ENCODE results near the gene STRADA. TPM values are rescaled to one million over a fixed set of nuclear protein-coding genes. Genes with fewer than 3 reads are reported as not detected.

The STRADA gene
- total RNA-seq, 1 experiment from 2014 or later: 18.1 TPM

DNA sequence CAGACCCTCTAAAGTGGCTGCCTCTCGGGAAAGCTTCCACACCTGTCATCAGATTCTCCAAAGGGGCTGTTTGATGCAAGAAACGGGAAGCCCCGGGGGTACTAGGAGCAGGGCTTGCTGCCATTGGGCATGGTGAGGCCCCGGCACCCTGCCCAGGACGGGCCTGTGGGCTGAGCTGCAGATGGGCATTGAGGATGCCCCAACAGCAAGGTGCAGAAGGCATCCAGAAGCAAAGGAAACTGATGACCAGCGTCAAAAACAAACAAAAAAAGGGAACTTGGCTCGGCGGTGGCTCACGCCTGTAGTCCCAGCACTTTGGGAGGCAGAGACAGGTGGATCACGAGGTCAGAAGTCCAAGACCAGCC, 40.2 kb downstream of the STRADA start:
- BruUV-seq (replicated peaks): no TSS peak
- Mint-ChIP-seq H3K9me3 (ENCODE audit: low read depth, unreplicated experiment) (no peaks in the 10 kb centered on the region), H3K4me1 (ENCODE audit: low read depth, unreplicated experiment) (no peaks in the 10 kb centered on the region), H3K4me3 (ENCODE audit: low read depth, unreplicated experiment) (no peak overlapping the region), H3K27me3 (ENCODE audit: unreplicated experiment) (no peaks in the 10 kb centered on the region), H3K27ac (ENCODE audit: unreplicated experiment) (no peak overlapping the region), H3K36me3 (ENCODE audit: insufficient read depth, unreplicated experiment) (peaks cover 5% of the 10 kb centered on the region)
- CTCF ChIA-PET: interaction anchor here (0.6 kb wide), 1 partner anchor 8 kb away, joined by 4 read pairs; no protein-coding TSS in a partner anchor
- DNase-seq: no peak
- TF ChIP-seq, protein P1, sequence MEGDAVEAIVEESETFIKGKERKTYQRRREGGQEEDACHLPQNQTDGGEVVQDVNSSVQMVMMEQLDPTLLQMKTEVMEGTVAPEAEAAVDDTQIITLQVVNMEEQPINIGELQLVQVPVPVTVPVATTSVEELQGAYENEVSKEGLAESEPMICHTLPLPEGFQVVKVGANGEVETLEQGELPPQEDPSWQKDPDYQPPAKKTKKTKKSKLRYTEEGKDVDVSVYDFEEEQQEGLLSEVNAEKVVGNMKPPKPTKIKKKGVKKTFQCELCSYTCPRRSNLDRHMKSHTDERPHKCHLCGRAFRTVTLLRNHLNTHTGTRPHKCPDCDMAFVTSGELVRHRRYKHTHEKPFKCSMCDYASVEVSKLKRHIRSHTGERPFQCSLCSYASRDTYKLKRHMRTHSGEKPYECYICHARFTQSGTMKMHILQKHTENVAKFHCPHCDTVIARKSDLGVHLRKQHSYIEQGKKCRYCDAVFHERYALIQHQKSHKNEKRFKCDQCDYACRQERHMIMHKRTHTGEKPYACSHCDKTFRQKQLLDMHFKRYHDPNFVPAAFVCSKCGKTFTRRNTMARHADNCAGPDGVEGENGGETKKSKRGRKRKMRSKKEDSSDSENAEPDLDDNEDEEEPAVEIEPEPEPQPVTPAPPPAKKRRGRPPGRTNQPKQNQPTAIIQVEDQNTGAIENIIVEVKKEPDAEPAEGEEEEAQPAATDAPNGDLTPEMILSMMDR (IDR thresholded peaks at IDR 0.05; ENCODE audit: unreplicated experiment): no peak
- intact Hi-C loops (cut with micrococcal nuclease; ENCODE audit: unreplicated experiment): no loop called here

DNA sequence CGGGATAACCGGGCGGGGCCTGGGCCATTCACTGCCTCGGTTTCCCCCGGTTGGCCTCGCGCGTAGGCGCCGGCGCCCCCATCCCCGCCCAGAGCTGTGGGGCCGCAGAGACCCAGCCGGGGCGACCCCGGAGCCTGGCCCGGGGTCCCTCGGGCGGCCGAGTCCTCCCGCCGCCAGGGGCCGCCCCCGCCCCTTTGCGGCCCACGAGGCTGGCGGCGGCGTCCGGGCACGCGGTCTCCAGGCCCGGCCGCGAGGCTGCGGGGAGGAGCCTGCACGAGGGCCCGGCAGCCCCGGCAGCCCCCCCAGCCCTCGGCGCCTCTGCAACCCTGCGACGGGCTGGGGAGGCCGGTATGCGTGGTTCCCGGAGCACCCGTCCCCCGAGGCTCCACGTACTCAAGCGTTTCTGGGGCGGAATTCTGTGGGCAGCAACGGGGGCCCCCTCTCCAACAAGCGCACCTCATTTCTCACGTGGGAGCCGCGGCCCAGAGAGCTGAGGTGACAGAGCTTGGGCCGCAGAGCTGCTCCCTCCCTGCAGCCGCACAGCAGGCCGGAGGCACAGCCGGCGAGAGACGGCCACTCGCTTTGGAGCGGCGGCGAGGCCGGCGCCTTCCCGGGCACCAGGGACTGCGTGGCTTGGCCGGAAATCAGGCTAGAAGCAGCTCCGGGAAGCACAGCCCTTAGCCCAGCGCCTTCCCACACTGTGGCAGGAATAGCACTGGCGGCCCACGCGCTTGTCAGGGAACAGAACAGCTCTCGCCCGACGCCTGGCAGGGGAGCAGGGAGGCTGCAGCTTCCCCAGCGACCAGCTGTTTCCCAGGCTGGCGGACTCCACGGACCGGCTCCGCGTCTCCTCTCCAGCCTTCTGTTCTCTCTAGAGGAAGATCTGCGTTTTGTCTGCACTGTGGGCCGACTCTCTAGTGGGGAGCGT, 40.8 kb downstream of the STRADA start:
- Mint-ChIP-seq H3K36me3 (ENCODE audit: insufficient read depth, unreplicated experiment) (peaks cover 10% of the 10 kb centered on the region), H3K9me3 (ENCODE audit: low read depth, unreplicated experiment) (no peaks in the 10 kb centered on the region), H3K4me3 (ENCODE audit: low read depth, unreplicated experiment) (no peak overlapping the region), H3K4me1 (ENCODE audit: low read depth, unreplicated experiment) (no peaks in the 10 kb centered on the region), H3K27ac (ENCODE audit: unreplicated experiment) (no peak overlapping the region), H3K27me3 (ENCODE audit: unreplicated experiment) (no peaks in the 10 kb centered on the region)
- no TSS peak for BruUV-seq (replicated peaks)
- TF ChIP-seq, protein P1 (IDR thresholded peaks at IDR 0.05; ENCODE audit: unreplicated experiment): no peak
- CTCF ChIA-PET: interaction anchor here (0.6 kb wide), 1 partner anchor 9 kb away, joined by 4 read pairs; no protein-coding TSS in a partner anchor
- intact Hi-C loops (cut with micrococcal nuclease; ENCODE audit: unreplicated experiment): no loop called here
- no peak for DNase-seq

DNA sequence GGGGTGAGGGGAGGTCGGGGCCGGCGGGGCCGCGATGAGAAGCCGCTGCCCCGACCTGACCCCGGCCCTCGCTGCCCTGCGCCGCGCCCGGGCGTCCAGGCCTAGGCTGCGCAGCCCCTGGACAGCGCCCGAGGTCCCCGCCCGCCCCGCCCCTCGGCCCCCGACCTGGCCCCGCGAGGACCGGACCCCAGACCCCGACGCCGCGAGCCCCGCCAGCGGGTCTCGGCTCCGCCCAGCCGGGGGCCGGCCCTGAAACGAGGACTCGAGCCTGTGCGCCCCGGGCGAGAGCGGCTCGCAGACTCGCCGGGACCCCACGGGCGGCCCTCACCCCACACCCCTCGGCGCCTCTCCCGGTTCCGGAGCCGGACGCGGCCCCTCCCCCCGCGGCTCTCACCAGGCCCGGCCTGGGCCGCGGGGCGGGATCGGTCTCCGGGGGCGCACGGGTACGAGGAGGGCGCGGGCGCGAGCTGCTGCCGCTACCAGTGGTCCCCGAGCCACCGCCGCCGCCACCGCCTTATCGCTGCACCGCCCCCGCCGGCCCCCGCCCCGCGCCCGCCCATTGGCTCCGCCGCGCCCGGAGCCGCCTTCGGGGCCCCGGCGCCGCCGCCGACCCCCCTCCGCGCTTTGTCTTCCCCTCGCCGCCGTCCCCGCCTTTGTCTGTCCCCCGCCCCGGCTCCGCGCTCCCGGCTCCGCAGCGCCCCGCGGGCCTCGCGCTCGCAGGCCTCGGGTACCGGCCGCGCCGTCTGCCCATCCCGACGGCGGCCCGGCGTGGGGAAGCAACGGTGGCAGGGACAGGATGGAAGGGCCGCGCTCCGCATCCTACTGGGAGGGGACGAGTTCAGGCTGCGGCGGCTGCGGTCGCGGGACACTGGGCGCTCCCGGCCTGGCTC, 41.7 kb downstream of the STRADA start, which contains the start of gene LIMD2:
Gene LIMD2, minus strand, starts transcription at position 488 of the 890 bp plus-strand sequence. CDS start 827 bp downstream, outside the sequence.
- no TSS peak for BruUV-seq (replicated peaks)
- H3K27ac Mint-ChIP-seq (ENCODE audit: unreplicated experiment): no peak within 1 kb of the TSS
- no peaks in the 10 kb centered on the region for H3K27me3 Mint-ChIP-seq (ENCODE audit: unreplicated experiment)
- CTCF ChIA-PET: no interaction called here
- no peaks in the 10 kb centered on the region for H3K9me3 Mint-ChIP-seq (ENCODE audit: low read depth, unreplicated experiment)
- peak within 1 kb of the TSS; percentile 71 for H3K4me3 Mint-ChIP-seq (ENCODE audit: low read depth, unreplicated experiment)
- intact Hi-C loops (cut with micrococcal nuclease; ENCODE audit: unreplicated experiment): no loop called here
- no peaks in the 10 kb centered on the region for H3K4me1 Mint-ChIP-seq (ENCODE audit: low read depth, unreplicated experiment)
- DNase-seq: peak; percentile 26
- peaks cover 10% of the 10 kb centered on the region for H3K36me3 Mint-ChIP-seq (ENCODE audit: insufficient read depth, unreplicated experiment)
- TF ChIP-seq, protein P1 (IDR thresholded peaks at IDR 0.05; ENCODE audit: unreplicated experiment): no peak

DNA sequence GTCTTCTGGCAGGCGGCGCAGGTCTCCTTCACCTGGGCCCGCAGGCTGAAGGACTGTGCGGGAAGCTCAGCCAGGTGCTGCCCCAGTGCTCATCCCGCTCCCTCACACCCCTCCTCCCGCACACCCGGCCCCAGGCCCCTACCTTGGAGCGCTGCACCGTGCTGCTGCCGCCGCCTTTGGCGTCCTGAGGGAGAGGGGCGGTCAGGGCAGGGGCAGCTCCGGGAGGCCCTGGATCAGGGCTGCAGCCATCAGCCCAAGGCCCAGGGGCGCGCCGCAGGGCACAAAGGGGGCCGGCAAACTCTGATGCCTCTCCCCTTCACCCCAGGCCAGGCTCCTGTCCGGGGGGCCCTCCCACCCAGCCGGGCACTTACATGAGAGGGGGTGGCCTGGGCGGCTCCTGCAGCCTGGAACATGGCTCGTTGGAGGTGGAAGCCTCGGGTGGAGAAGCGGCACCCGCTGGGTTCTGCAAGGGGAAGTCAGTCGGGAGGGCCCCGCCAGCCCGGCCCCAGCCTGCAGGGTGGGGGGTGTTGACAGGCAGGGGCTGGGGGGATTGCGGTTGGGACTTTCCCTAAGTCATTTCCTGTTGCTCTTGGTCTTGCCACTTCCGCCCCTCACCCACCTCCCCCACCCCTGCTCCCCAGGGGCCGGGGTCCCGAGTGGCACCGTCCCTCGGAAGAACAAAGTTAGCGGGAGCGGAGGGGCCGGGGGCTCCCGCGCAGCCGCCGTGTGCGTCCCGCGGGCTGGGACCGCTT, 42.5 kb downstream of the STRADA start:
- peaks cover 10% of the 10 kb centered on the region for H3K36me3 Mint-ChIP-seq (ENCODE audit: insufficient read depth, unreplicated experiment)
- TF ChIP-seq, protein P1 (IDR thresholded peaks at IDR 0.05; ENCODE audit: unreplicated experiment): no peak
- H3K4me3 Mint-ChIP-seq (ENCODE audit: low read depth, unreplicated experiment): peak overlapping the region; percentile 71
- intact Hi-C loops (cut with micrococcal nuclease; ENCODE audit: unreplicated experiment): no loop called here
- no peak overlapping the region for H3K27ac Mint-ChIP-seq (ENCODE audit: unreplicated experiment)
- no peaks in the 10 kb centered on the region for H3K27me3 Mint-ChIP-seq (ENCODE audit: unreplicated experiment)
- no peak for DNase-seq
- H3K9me3 Mint-ChIP-seq (ENCODE audit: low read depth, unreplicated experiment): no peaks in the 10 kb centered on the region
- CTCF ChIA-PET: no interaction called here
- BruUV-seq (replicated peaks): no TSS peak
- no peaks in the 10 kb centered on the region for H3K4me1 Mint-ChIP-seq (ENCODE audit: low read depth, unreplicated experiment)

Data from Calu3 (cell line).